ENCODE measurements around the gene ZNF333.
A peak's percentile ranks its signal among the peaks of the same experiment; 100 is the strongest.

ZNF333 gene

GRCh38 chr19:14718522-14719116 is 28.8 kb downstream of the ZNF333 start:
- TF ChIP-seq ZNF549 (tag by site-specific recombination; IDR thresholded peaks at IDR 0.05), result no peak
- no peak for TF ChIP-seq ZNF274 (IDR thresholded peaks at IDR 0.05; ENCODE audit: low read length)
- peak; percentile 96 for TF ChIP-seq ZNF274 (tag by site-specific recombination; IDR thresholded peaks at IDR 0.05; ENCODE audit: borderline replicate concordance)
- TF ChIP-seq, protein P1, sequence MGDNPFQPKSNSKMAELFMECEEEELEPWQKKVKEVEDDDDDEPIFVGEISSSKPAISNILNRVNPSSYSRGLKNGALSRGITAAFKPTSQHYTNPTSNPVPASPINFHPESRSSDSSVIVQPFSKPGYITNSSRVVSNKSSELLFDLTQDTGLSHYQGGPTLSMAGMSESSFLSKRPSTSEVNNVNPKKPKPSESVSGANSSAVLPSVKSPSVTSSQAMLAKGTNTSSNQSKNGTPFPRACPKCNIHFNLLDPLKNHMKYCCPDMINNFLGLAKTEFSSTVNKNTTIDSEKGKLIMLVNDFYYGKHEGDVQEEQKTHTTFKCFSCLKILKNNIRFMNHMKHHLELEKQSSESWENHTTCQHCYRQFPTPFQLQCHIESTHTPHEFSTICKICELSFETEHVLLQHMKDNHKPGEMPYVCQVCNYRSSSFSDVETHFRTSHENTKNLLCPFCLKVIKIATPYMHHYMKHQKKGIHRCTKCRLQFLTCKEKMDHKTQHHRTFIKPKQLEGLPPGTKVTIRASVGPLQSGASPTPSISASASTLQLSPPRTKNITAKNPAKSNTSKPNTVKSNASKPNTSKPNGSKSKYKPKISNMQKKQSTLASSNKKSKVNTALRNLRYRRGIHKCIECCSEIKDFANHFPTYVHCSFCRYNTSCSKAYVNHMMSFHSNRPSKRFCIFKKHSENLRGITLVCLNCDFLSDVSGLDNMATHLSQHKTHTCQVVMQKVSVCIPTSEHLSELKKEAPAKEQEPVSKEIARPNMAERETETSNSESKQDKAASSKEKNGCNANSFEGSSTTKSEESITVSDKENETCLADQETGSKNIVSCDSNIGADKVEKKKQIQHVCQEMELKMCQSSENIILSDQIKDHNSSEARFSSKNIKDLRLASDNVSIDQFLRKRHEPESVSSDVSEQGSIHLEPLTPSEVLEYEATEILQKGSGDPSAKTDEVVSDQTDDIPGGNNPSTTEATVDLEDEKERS (tag by site-specific recombination; IDR thresholded peaks at IDR 0.05), result peak; percentile 30; the same call in 1 of the 2 replicates
- peak; percentile 99 for TF ChIP-seq SETDB1 (IDR thresholded peaks at IDR 0.05; ENCODE audit: insufficient read length, low read length)
- H3K27ac ChIP-seq (ENCODE audit: extremely low read depth, low read depth, low read length), result no peak overlapping the region
- H3K9me3 ChIP-seq (ENCODE audit: control insufficient read depth, insufficient read depth, low read depth, low read length), result no peaks in the 10 kb centered on the region
- H3K4me3 ChIP-seq (ENCODE audit: low read depth, low read length), result no peak overlapping the region
- ChIA-PET POLR2A (no interaction called here), CTCF (no interaction called here)
- no peaks in the 10 kb centered on the region for H3K4me1 ChIP-seq (ENCODE audit: control insufficient read depth, insufficient read depth, low read length)
- peaks cover 0 to 57% of the 10 kb centered on the region in 2 experiments; a peak in 1 of 3 replicates for H3K36me3 ChIP-seq (ENCODE audit: control insufficient read depth in 2 of 2, insufficient read depth in 1 of 2, low read length in 2 of 2)

- no peaks in the 10 kb centered on the region for H3K4me1 ChIP-seq (ENCODE audit: control insufficient read depth, insufficient read depth, low read length)
- TF ChIP-seq KLF9 (tag by site-specific recombination; IDR thresholded peaks at IDR 0.05; ENCODE audit: low read depth), result no peak
- no peak for TF ChIP-seq ZNF202 (tag by site-specific recombination; IDR thresholded peaks at IDR 0.05; ENCODE audit: borderline replicate concordance)
- TF ChIP-seq ZNF404 (tag by site-specific recombination; IDR thresholded peaks at IDR 0.05), result no peak
- TF ChIP-seq ZNF677 (tag by site-specific recombination; IDR thresholded peaks at IDR 0.05), result no peak
- no peak for TF ChIP-seq KLF1 (tag by site-specific recombination; IDR thresholded peaks at IDR 0.05)
- no peak for TF ChIP-seq HOXC10 (CRISPR knock-in tag; IDR thresholded peaks at IDR 0.05)
- TF ChIP-seq, protein P2, sequence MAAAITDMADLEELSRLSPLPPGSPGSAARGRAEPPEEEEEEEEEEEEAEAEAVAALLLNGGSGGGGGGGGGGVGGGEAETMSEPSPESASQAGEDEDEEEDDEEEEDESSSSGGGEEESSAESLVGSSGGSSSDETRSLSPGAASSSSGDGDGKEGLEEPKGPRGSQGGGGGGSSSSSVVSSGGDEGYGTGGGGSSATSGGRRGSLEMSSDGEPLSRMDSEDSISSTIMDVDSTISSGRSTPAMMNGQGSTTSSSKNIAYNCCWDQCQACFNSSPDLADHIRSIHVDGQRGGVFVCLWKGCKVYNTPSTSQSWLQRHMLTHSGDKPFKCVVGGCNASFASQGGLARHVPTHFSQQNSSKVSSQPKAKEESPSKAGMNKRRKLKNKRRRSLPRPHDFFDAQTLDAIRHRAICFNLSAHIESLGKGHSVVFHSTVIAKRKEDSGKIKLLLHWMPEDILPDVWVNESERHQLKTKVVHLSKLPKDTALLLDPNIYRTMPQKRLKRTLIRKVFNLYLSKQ (tag by site-specific recombination; IDR thresholded peaks at IDR 0.05; ENCODE audit: borderline replicate concordance), result no peak
- TF ChIP-seq ZNF214 (tag by site-specific recombination; IDR thresholded peaks at IDR 0.05; ENCODE audit: borderline replicate concordance), result no peak
- TF ChIP-seq FEZF1 (tag by site-specific recombination; IDR thresholded peaks at IDR 0.05), result no peak
- TF ChIP-seq, protein P3, sequence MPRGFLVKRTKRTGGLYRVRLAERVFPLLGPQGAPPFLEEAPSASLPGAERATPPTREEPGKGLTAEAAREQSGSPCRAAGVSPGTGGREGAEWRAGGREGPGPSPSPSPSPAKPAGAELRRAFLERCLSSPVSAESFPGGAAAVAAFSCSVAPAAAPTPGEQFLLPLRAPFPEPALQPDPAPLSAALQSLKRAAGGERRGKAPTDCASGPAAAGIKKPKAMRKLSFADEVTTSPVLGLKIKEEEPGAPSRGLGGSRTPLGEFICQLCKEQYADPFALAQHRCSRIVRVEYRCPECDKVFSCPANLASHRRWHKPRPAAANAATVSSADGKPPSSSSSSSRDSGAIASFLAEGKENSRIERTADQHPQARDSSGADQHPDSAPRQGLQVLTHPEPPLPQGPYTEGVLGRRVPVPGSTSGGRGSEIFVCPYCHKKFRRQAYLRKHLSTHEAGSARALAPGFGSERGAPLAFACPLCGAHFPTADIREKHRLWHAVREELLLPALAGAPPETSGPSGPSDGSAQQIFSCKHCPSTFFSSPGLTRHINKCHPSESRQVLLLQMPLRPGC (tag by site-specific recombination; IDR thresholded peaks at IDR 0.05), result no peak
- POLR2A ChIA-PET, result no interaction called here
- H3K27ac ChIP-seq (ENCODE audit: extremely low read depth, low read depth, low read length), result no peak overlapping the region
- H3K4me3 ChIP-seq (ENCODE audit: low read depth, low read length), result no peak overlapping the region
- H3K9me3 ChIP-seq (ENCODE audit: control insufficient read depth, insufficient read depth, low read depth, low read length), result no peaks in the 10 kb centered on the region
- CTCF ChIA-PET, result interaction anchor here (1.5 kb wide), 1 partner anchor 33 kb away, joined by 5 read pairs; no protein-coding TSS in a partner anchor
- H3K36me3 ChIP-seq (ENCODE audit: control insufficient read depth in 2 of 2, insufficient read depth in 1 of 2, low read length in 2 of 2), result peaks cover 0 to 54% of the 10 kb centered on the region in 2 experiments; a peak in 1 of 3 replicates
Observed at GRCh38 chr19:14719162-14719561, 29.3 kb downstream of the ZNF333 start.

DNA sequence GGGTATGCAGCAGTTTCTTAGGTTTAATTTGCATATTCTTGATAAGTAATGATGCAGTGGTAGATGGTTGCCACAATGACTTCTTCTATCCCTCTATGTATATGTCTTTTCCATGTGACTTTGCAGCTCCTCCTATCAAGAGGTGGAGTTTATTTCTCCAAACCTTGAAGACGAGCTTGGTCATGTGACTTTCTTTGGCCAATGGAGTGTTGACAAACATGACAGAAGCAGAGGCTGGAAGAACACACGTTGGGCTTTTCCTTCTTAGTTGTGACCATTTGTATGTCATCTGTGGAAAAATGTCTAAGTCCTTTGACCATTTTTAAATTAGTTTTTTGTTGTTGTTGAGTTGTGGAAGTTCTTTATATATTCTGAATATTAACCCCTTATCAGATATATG is 32.3 kb downstream of the ZNF333 start:
- Histone ChIP-seq H3K9me3 (ENCODE audit: control insufficient read depth, insufficient read depth, low read depth, low read length) (no peaks in the 10 kb centered on the region), H3K36me3 (ENCODE audit: control insufficient read depth in 2 of 2, insufficient read depth in 1 of 2, low read length in 2 of 2) (peaks cover 0 to 25% of the 10 kb centered on the region in 2 experiments; a peak in 1 of 3 replicates), H3K4me3 (ENCODE audit: low read depth, low read length) (no peak overlapping the region), H3K4me1 (ENCODE audit: control insufficient read depth, insufficient read depth, low read length) (no peaks in the 10 kb centered on the region), H3K27ac (ENCODE audit: extremely low read depth, low read depth, low read length) (no peak overlapping the region)
- ChIA-PET CTCF (interaction anchor here (0.6 to 1.5 kb wide), 2 partner anchors 34 to 116 kb away, joined by 3 to 5 read pairs; no protein-coding TSS in a partner anchor), POLR2A (no interaction called here)
- TF ChIP-seq SCRT1 (tag by site-specific recombination; IDR thresholded peaks at IDR 0.05; ENCODE audit: borderline replicate concordance) (no peak), PRDM1 (tag by site-specific recombination; IDR thresholded peaks at IDR 0.05) (no peak), KLF16 (tag by site-specific recombination; IDR thresholded peaks at IDR 0.05) (no peak), ZNF529 (tag by site-specific recombination; IDR thresholded peaks at IDR 0.05; ENCODE audit: insufficient replicate concordance) (no peak), ZNF10 (tag by site-specific recombination; IDR thresholded peaks at IDR 0.05) (no peak), HOXA7 (CRISPR knock-in tag; IDR thresholded peaks at IDR 0.05; ENCODE audit: borderline replicate concordance) (no peak), ZNF776 (tag by site-specific recombination; IDR thresholded peaks at IDR 0.05; ENCODE audit: borderline replicate concordance) (no peak)
- TF ChIP-seq, protein P4, sequence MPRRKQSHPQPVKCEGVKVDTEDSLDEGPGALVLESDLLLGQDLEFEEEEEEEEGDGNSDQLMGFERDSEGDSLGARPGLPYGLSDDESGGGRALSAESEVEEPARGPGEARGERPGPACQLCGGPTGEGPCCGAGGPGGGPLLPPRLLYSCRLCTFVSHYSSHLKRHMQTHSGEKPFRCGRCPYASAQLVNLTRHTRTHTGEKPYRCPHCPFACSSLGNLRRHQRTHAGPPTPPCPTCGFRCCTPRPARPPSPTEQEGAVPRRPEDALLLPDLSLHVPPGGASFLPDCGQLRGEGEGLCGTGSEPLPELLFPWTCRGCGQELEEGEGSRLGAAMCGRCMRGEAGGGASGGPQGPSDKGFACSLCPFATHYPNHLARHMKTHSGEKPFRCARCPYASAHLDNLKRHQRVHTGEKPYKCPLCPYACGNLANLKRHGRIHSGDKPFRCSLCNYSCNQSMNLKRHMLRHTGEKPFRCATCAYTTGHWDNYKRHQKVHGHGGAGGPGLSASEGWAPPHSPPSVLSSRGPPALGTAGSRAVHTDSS (tag by site-specific recombination; IDR thresholded peaks at IDR 0.05), result no peak

All from HEK293 (cell line).